ENCODE results near the gene POLR2F. TPM values are rescaled to one million over a fixed set of nuclear protein-coding genes. Genes with fewer than 3 reads are reported as not detected.

The POLR2F gene
- total and polyA plus RNA-seq, 9 of the 15 experiments (the other 6 are each of a cell fraction or from before 2014, with no cell fraction given) = 98.9 to 410 (median 168) TPM

DNA sequence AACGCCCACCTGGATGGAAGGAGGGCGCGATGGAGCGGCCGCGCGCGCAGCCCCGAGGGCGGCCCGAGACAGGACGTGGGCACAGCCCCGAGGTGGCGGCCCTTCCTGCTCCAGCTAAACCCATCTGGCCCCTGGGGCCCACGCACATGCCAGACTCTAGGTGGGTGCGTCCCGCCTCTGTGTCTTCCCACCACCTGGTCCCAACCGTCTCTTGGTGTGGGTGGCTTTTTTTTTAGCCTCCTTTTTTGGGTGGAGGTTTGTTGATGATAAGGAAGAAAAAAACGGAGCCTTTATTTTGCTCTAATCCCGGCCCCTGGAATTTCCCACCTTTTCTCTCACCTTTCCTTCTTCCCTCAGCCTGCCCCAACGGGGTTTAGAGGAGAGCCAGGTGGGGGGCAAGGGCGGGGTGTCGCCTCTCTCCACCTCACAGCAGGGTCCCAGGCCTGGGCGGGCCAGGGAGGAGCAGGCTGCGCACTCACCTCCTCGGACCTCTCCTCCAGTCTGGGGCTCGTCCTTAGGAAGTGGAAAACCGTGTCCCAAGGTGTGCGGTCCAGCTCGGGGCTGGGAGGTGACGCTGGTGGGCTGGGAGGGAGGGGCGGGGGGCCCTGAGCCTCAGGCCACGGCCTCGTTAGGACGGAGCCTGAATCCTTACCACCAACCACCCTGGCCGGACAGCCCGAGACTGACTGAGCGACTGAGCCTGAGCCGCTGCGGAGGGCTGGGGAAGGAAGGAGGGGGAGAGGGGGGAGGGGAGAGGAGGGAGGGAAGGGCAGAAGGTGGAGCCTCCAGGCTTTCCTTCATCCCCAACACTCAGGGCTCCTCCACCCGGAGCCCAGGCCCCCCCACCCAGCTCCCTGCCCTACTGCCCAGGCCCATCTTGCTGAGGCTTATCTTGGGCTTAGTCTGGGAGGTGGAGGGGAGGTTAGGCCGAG is 30.6 kb downstream of the POLR2F start, which contains the start of gene SOX10 (continued):
- TF ChIP-seq, protein P1, sequence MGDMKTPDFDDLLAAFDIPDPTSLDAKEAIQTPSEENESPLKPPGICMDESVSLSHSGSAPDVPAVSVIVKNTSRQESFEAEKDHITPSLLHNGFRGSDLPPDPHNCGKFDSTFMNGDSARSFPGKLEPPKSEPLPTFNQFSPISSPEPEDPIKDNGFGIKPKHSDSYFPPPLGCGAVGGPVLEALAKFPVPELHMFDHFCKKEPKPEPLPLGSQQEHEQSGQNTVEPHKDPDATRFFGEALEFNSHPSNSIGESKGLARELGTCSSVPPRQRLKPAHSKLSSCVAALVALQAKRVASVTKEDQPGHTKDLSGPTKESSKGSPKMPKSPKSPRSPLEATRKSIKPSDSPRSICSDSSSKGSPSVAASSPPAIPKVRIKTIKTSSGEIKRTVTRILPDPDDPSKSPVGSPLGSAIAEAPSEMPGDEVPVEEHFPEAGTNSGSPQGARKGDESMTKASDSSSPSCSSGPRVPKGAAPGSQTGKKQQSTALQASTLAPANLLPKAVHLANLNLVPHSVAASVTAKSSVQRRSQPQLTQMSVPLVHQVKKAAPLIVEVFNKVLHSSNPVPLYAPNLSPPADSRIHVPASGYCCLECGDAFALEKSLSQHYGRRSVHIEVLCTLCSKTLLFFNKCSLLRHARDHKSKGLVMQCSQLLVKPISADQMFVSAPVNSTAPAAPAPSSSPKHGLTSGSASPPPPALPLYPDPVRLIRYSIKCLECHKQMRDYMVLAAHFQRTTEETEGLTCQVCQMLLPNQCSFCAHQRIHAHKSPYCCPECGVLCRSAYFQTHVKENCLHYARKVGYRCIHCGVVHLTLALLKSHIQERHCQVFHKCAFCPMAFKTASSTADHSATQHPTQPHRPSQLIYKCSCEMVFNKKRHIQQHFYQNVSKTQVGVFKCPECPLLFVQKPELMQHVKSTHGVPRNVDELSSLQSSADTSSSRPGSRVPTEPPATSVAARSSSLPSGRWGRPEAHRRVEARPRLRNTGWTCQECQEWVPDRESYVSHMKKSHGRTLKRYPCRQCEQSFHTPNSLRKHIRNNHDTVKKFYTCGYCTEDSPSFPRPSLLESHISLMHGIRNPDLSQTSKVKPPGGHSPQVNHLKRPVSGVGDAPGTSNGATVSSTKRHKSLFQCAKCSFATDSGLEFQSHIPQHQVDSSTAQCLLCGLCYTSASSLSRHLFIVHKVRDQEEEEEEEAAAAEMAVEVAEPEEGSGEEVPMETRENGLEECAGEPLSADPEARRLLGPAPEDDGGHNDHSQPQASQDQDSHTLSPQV (IDR thresholded peaks at IDR 0.05) = no peak
- TF ChIP-seq MEIS2 (IDR thresholded peaks at IDR 0.05; ENCODE audit: partially characterized antibody) (no peak), ZNF644 (tag; IDR thresholded peaks at IDR 0.05; ENCODE audit: low read depth) (no peak), ZNF282 (CRISPR knock-in tag; IDR thresholded peaks at IDR 0.05) (no peak), PTBP1 (IDR thresholded peaks at IDR 0.05; ENCODE audit: low read depth, low read length) (no peak), KHSRP (IDR thresholded peaks at IDR 0.05) (no peak), ZBTB8A (IDR thresholded peaks at IDR 0.05; ENCODE audit: partially characterized antibody) (no peak), FIP1L1 (IDR thresholded peaks at IDR 0.05; ENCODE audit: low read depth, low read length, poor library complexity, severe bottlenecking) (no peak), SPI1 (IDR thresholded peaks at IDR 0.05; ENCODE audit: borderline replicate concordance, low read depth, low read length) (no peak), ZC3H11A (IDR thresholded peaks at IDR 0.05; ENCODE audit: low read depth, low read length) (no peak)
- TF ChIP-seq, protein P2, sequence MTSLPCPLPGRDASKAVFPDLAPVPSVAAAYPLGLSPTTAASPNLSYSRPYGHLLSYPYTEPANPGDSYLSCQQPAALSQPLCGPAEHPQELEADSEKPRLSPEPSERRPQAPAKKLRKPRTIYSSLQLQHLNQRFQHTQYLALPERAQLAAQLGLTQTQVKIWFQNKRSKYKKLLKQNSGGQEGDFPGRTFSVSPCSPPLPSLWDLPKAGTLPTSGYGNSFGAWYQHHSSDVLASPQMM (CRISPR knock-in tag; IDR thresholded peaks at IDR 0.05) = no peak
- TF ChIP-seq, protein P3, sequence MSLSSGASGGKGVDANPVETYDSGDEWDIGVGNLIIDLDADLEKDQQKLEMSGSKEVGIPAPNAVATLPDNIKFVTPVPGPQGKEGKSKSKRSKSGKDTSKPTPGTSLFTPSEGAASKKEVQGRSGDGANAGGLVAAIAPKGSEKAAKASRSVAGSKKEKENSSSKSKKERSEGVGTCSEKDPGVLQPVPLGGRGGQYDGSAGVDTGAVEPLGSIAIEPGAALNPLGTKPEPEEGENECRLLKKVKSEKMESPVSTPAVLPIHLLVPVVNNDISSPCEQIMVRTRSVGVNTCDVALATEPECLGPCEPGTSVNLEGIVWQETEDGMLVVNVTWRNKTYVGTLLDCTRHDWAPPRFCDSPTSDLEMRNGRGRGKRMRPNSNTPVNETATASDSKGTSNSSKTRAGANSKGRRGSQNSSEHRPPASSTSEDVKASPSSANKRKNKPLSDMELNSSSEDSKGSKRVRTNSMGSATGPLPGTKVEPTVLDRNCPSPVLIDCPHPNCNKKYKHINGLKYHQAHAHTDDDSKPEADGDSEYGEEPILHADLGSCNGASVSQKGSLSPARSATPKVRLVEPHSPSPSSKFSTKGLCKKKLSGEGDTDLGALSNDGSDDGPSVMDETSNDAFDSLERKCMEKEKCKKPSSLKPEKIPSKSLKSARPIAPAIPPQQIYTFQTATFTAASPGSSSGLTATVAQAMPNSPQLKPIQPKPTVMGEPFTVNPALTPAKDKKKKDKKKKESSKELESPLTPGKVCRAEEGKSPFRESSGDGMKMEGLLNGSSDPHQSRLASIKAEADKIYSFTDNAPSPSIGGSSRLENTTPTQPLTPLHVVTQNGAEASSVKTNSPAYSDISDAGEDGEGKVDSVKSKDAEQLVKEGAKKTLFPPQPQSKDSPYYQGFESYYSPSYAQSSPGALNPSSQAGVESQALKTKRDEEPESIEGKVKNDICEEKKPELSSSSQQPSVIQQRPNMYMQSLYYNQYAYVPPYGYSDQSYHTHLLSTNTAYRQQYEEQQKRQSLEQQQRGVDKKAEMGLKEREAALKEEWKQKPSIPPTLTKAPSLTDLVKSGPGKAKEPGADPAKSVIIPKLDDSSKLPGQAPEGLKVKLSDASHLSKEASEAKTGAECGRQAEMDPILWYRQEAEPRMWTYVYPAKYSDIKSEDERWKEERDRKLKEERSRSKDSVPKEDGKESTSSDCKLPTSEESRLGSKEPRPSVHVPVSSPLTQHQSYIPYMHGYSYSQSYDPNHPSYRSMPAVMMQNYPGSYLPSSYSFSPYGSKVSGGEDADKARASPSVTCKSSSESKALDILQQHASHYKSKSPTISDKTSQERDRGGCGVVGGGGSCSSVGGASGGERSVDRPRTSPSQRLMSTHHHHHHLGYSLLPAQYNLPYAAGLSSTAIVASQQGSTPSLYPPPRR (CRISPR knock-in tag; IDR thresholded peaks at IDR 0.05; ENCODE audit: borderline replicate concordance) = no peak
- TF ChIP-seq, protein P4, sequence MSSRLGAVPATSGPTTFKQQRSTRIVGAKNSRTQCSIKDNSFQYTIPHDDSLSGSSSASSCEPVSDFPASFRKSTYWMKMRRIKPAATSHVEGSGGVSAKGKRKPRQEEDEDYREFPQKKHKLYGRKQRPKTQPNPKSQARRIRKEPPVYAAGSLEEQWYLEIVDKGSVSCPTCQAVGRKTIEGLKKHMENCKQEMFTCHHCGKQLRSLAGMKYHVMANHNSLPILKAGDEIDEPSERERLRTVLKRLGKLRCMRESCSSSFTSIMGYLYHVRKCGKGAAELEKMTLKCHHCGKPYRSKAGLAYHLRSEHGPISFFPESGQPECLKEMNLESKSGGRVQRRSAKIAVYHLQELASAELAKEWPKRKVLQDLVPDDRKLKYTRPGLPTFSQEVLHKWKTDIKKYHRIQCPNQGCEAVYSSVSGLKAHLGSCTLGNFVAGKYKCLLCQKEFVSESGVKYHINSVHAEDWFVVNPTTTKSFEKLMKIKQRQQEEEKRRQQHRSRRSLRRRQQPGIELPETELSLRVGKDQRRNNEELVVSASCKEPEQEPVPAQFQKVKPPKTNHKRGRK (tag; IDR thresholded peaks at IDR 0.05) = no peak
